Measurements from ENCODE around the gene MICU1.

DNA sequence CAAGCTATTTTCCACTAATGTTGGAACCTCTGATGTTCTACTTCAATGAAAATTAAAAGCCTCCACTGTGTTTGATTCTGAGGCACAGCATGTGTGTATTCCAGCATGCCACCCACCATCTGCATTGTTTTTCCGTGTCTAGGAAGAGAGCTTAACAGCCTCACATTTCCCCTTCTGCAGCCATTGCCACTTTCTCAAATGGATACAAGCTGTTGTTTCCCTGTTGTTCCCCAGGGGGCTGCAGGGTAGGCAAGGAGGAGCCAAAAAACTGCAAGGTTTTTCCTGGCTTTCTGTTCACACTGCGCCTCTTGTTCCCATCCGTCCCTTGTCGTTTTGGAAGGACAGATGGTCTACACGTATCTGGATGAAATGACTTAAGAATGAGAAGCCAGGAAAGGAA is 198.9 kb downstream of the MICU1 start:
- TF ChIP-seq, protein P1, sequence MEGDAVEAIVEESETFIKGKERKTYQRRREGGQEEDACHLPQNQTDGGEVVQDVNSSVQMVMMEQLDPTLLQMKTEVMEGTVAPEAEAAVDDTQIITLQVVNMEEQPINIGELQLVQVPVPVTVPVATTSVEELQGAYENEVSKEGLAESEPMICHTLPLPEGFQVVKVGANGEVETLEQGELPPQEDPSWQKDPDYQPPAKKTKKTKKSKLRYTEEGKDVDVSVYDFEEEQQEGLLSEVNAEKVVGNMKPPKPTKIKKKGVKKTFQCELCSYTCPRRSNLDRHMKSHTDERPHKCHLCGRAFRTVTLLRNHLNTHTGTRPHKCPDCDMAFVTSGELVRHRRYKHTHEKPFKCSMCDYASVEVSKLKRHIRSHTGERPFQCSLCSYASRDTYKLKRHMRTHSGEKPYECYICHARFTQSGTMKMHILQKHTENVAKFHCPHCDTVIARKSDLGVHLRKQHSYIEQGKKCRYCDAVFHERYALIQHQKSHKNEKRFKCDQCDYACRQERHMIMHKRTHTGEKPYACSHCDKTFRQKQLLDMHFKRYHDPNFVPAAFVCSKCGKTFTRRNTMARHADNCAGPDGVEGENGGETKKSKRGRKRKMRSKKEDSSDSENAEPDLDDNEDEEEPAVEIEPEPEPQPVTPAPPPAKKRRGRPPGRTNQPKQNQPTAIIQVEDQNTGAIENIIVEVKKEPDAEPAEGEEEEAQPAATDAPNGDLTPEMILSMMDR (IDR thresholded peaks at IDR 0.05; ENCODE audit: insufficient read depth, low read depth, low read length) = no peak
- no peak for TF ChIP-seq EZH2 (IDR thresholded peaks at IDR 0.05; ENCODE audit: insufficient read depth, low read length)

All from astrocyte (in vitro differentiated cells and primary cell).